PFSK-1 (cell line): ENCODE data around the gene FOXO3.

ENCODE experiments used
- FOXP2 ChIP-seq: optimal IDR thresholded peaks from 2 replicates; pipeline ENCODE3; 2011; ENCODE audit warnings: borderline replicate concordance, control low read depth, inconsistent platforms; ENCODE audit not compliant: insufficient read depth; ENCODE audit errors: extremely low read length, extremely low read depth
- POLR2AphosphoS5 ChIP-seq: IDR thresholded peaks from 2 replicates; pipeline ENCODE4 v1.6.1; 2012; ENCODE audit warnings: low read depth, mild to moderate bottlenecking, control low read depth, low read length, moderate library complexity
- REST ChIP-seq, 2 experiments: IDR thresholded peaks; 2 replicates each; pipeline versions ENCODE4 v1.6.1 to v1.8.0; 2011 to 2012; ENCODE audit warnings: low read depth in 2 of 2, low read length in 2 of 2, control low read depth in 1 of 2, inconsistent platforms in 1 of 2, mild to moderate bottlenecking in 1 of 2, moderate library complexity in 1 of 2; ENCODE audit not compliant: insufficient read depth in 1 of 2
- SIN3A ChIP-seq: IDR thresholded peaks from 2 replicates; pipeline ENCODE4 v1.6.1; 2012; ENCODE audit warnings: mild to moderate bottlenecking, low read length, moderate library complexity, borderline replicate concordance; ENCODE audit not compliant: insufficient read depth
- TAF1 ChIP-seq: IDR thresholded peaks from 2 replicates; pipeline ENCODE4 v1.6.1; 2012; ENCODE audit warnings: low read length, control low read depth, borderline replicate concordance; ENCODE audit not compliant: insufficient read depth

The FOXO3 gene

GRCh38 chr6:108730635-108731515 lies 170.2 kb downstream of the FOXO3 start:
- TF ChIP-seq FOXP2 (no peak), SIN3A (no peak), TAF1 (no peak), REST (IDR thresholded peaks at IDR 0.05; ENCODE audit: insufficient read depth in 1 of 2, low read depth in 2 of 2, low read length in 2 of 2) (no peak), POLR2AphosphoS5 (no peak)

- TF ChIP-seq SIN3A: no peak
- TF ChIP-seq REST (IDR thresholded peaks at IDR 0.05; ENCODE audit: insufficient read depth in 1 of 2, low read depth in 2 of 2, low read length in 2 of 2): no peak
- TF ChIP-seq TAF1: no peak
- TF ChIP-seq FOXP2: no peak
- no peak for TF ChIP-seq POLR2AphosphoS5
These were observed 171.6 kb downstream of the FOXO3 start for GRCh38 chr6:108732091-108732870.

GRCh38 chr6:108733051-108733450 lies 172.3 kb downstream of the FOXO3 start:
- TF ChIP-seq FOXP2: no peak
- TF ChIP-seq REST (IDR thresholded peaks at IDR 0.05; ENCODE audit: insufficient read depth in 1 of 2, low read depth in 2 of 2, low read length in 2 of 2): no peak

- TF ChIP-seq TAF1 (no peak), SIN3A (no peak), FOXP2 (no peak), REST (IDR thresholded peaks at IDR 0.05; ENCODE audit: insufficient read depth in 1 of 2, low read depth in 2 of 2, low read length in 2 of 2) (no peak), POLR2AphosphoS5 (no peak)
These were observed 173.1 kb downstream of the FOXO3 start for GRCh38 chr6:108733706-108734265.
